Measurements from ENCODE around the gene KCNJ14. TPM values are rescaled to one million over a fixed set of nuclear protein-coding genes. Genes with fewer than 3 reads are reported as not detected.

Gene KCNJ14
- polyA plus RNA-seq, 3 donors = 0.09 to 0.56 TPM; not detected in 1

GRCh38 chr19:48493718-48494401, 38.5 kb downstream of the KCNJ14 start:
- Histone ChIP-seq H3K4me3 (replicated peaks in 1 of 3; ENCODE audit: low read depth in 2 of 3, low read length in 3 of 3) (peak overlapping the region; percentile 46 to 80 (median 46)), H3K9ac (ENCODE audit: insufficient read depth, low read length, poor library complexity, severe bottlenecking) (peak overlapping the region; percentile 54), H3K36me3 (replicated peaks in 1 of 2; ENCODE audit: control insufficient read depth in 1 of 2, insufficient read depth in 2 of 2, low read length in 2 of 2) (no peaks in the 10 kb centered on the region), H3K4me2 (replicated peaks; ENCODE audit: extremely low read depth, low read length, poor library complexity, severe bottlenecking) (peak overlapping the region; percentile 80), H3K27ac (ENCODE audit: low read depth in 1 of 2, low read length in 2 of 2) (no peak overlapping the region), H4K20me1 (ENCODE audit: insufficient read depth, low read length) (no peaks in the 10 kb centered on the region), H3K4me1 (ENCODE audit: control insufficient read depth in 1 of 2, insufficient read depth in 2 of 2, low read length in 2 of 2) (peaks cover 36 to 49% of the 10 kb centered on the region in 2 donors), H3K27me3 (ENCODE audit: control insufficient read depth in 2 of 2, insufficient read depth in 2 of 2, low read length in 2 of 2) (peaks cover 24 to 51% of the 10 kb centered on the region in 2 donors), H2AFZ (ENCODE audit: insufficient read depth, low read depth, low read length, poor library complexity, severe bottlenecking) (peak overlapping the region; percentile 84), H3K9me3 (replicated peaks in 1 of 2; ENCODE audit: control insufficient read depth in 1 of 2, insufficient read depth in 1 of 2, low read length in 2 of 2) (peaks cover 0 to 3% of the 10 kb centered on the region in 2 donors), H3K79me2 (ENCODE audit: insufficient read depth, low read length) (no peaks in the 10 kb centered on the region)
- peaks cover 0 to 11% of the 10 kb centered on the region in 2 donors for H3K36me3 Mint-ChIP-seq
- intact Hi-C loops (cut with micrococcal nuclease) = loop anchor here (1.0 to 2.0 kb wide), 2 partner anchors 8 to 25 kb away; partner anchors contain the start of gene CYTH2 (in 2 of the 2)
- H3K4me1 Mint-ChIP-seq = peaks cover 43% of the 10 kb centered on the region
- H3K27me3 Mint-ChIP-seq (ENCODE audit: low read depth in 3 of 3) = peaks cover 54 to 77% (median 57%) of the 10 kb centered on the region in 3 donors
- peak overlapping the region; percentile 78 to 86 for H3K4me3 Mint-ChIP-seq
- H3K27ac Mint-ChIP-seq = peak overlapping the region in 3 of 7 donors; percentile 19 to 88 (median 58)
- TF ChIP-seq, protein P1, sequence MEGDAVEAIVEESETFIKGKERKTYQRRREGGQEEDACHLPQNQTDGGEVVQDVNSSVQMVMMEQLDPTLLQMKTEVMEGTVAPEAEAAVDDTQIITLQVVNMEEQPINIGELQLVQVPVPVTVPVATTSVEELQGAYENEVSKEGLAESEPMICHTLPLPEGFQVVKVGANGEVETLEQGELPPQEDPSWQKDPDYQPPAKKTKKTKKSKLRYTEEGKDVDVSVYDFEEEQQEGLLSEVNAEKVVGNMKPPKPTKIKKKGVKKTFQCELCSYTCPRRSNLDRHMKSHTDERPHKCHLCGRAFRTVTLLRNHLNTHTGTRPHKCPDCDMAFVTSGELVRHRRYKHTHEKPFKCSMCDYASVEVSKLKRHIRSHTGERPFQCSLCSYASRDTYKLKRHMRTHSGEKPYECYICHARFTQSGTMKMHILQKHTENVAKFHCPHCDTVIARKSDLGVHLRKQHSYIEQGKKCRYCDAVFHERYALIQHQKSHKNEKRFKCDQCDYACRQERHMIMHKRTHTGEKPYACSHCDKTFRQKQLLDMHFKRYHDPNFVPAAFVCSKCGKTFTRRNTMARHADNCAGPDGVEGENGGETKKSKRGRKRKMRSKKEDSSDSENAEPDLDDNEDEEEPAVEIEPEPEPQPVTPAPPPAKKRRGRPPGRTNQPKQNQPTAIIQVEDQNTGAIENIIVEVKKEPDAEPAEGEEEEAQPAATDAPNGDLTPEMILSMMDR (IDR thresholded peaks at IDR 0.05) = no peak
- peaks cover 0 to 27% (median 17%) of the 10 kb centered on the region in 7 donors for H3K9me3 Mint-ChIP-seq
- WGBS (ENCODE audit: insufficient coverage) = 4% methylated on average over 69 of the region's 70 CpGs
- DNase-seq = no peak

GRCh38 chr19:48495396-48495795, 40.0 kb downstream of the KCNJ14 start:
- peaks cover 0 to 11% of the 10 kb centered on the region in 2 donors for H3K36me3 Mint-ChIP-seq
- peak; percentile 42 to 57 (median 57) for DNase-seq
- Histone ChIP-seq H3K4me1 (ENCODE audit: control insufficient read depth in 1 of 2, insufficient read depth in 2 of 2, low read length in 2 of 2) (peaks cover 34 to 49% of the 10 kb centered on the region in 2 donors), H3K4me2 (replicated peaks; ENCODE audit: extremely low read depth, low read length, poor library complexity, severe bottlenecking) (peak overlapping the region; percentile 3), H3K9me3 (replicated peaks in 1 of 2; ENCODE audit: control insufficient read depth in 1 of 2, insufficient read depth in 1 of 2, low read length in 2 of 2) (peaks cover 0 to 3% of the 10 kb centered on the region in 2 donors), H3K79me2 (ENCODE audit: insufficient read depth, low read length) (no peaks in the 10 kb centered on the region), H3K27ac (ENCODE audit: low read depth in 1 of 2, low read length in 2 of 2) (no peak overlapping the region), H3K4me3 (replicated peaks in 1 of 3; ENCODE audit: low read depth in 2 of 3, low read length in 3 of 3) (no peak overlapping the region), H3K27me3 (ENCODE audit: control insufficient read depth in 2 of 2, insufficient read depth in 2 of 2, low read length in 2 of 2) (peaks cover 24 to 58% of the 10 kb centered on the region in 2 donors), H4K20me1 (ENCODE audit: insufficient read depth, low read length) (no peaks in the 10 kb centered on the region), H2AFZ (ENCODE audit: insufficient read depth, low read depth, low read length, poor library complexity, severe bottlenecking) (no peak overlapping the region), H3K9ac (ENCODE audit: insufficient read depth, low read length, poor library complexity, severe bottlenecking) (no peak overlapping the region), H3K36me3 (replicated peaks in 1 of 2; ENCODE audit: control insufficient read depth in 1 of 2, insufficient read depth in 2 of 2, low read length in 2 of 2) (no peaks in the 10 kb centered on the region)
- intact Hi-C loops (cut with micrococcal nuclease) = no loop called here
- peak overlapping the region; percentile 0 to 82 (median 54) for H3K27ac Mint-ChIP-seq
- peak overlapping the region in 1 of 2 donors; percentile 82 for H3K4me3 Mint-ChIP-seq
- WGBS (ENCODE audit: insufficient coverage) = 30% methylated on average over 3 of the region's 6 CpGs
- H3K4me1 Mint-ChIP-seq = peaks cover 43% of the 10 kb centered on the region
- peaks cover 55 to 85% (median 55%) of the 10 kb centered on the region in 3 donors for H3K27me3 Mint-ChIP-seq (ENCODE audit: low read depth in 3 of 3)
- TF ChIP-seq, protein P1 (IDR thresholded peaks at IDR 0.05) = no peak
- peaks cover 0 to 22% (median 16%) of the 10 kb centered on the region in 7 donors for H3K9me3 Mint-ChIP-seq
